Stimulated activated CD4-positive, alpha-beta T cell treated with anti-CD3 and anti-CD28 coated beads, Interleukin-4, amount 100 ng/mL, for 24 hours (primary cell): Measurements from ENCODE around the gene ALK.

Experiments used
- DNase-seq: peaks from one replicate; pipeline ENCODE4 v3.0.0-alpha.2; 2020

ALK gene

DNA sequence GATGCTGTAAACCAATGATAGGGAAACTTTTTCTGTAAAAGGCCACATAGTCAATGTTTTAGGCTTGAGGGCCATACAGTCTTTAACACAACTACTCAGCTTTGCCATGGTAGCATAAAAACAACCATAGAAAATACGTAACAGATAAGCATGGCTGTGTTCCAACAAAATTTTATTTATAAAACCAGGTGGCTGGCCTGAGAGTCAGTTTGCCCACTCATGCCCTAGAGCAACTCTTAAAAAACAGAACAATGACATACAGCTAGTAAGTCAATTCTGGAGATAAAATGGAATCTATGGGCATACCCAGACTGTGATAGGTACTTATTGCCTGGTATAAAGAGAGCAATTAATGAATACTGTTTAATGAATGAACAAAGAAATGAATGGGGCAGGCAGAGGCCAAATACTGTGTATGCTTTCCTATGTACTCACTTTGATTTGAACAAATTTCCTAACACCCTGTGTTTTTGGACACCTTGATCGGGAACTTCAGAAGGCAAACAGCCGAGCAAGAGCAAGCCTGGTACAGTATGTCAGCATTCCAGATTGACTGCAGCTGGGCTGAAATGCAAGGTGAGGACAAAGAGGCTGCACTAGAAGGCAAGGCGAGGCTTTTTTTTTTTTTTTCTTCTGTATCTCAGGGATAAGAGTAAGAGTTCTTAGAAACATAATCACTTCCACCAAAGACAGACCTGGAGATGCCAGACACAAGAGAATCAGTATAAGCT lies 490.8 kb downstream of the ALK start:
- no peak for DNase-seq

DNA sequence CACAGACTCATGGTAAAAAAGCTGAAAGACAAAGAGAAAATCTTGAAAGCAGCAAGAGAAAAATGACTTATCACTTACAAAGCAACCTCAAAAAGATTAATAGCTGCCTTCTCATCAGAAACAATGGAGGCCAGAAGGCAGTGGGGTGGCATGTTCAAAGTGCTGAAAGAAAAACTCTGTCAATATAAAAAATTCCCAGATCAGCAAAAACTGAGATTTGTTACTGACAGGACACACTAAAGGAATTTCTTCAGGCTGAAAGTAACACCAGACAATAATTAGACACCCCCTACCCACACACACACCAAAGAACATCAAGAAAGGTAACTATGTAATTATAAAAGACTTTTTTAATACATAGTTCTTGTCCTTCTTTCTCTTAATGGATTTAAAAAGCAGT lies 495.0 kb downstream of the ALK start:
- no peak for DNase-seq

DNA sequence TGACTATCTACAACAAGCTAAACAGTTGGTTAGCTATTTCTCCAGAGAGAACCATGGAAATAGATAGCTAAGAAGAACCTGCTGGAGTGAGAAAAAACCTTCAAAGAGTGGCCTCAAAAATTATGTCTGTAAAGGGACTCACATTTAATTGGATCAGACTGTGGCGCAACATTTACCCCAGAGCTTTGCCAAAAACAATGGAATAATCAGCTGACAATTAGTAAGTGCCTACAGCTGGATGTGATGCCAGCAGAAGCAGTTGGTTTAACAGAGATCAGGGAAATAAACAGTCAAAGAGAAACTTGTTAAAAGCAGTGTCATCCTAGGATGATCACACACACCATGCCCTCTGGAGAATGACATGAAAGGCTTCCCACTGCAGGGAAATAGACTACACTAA lies 495.5 kb downstream of the ALK start:
- DNase-seq, result no peak

DNA sequence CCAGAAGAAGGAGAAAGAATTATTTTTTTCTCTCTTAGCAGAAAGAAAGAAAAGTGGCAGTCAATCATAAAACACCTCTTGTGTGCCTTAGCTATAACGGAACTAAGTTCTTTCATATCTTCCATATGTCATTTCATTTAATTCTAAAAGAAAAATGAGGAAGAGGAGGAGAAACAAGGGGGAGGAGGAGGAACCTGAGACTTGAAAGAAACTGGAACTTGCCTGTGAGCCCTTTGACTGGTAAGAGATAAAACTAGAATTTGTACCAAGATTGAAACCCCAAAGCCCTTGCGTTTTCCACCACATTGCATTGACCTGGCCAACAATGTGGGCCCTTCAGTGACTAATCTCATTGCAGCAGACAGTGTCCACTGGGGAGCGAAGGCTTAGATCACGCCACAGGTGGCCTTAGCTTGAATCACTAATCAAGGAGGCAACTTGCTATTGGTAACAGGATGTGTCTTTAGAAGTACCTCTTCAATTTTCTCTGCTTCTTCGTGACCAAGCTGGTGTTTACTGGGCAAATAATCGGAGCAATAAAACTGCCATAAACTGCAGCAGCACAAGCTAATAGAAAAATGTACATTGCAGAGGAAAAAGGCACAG lies 498.2 kb downstream of the ALK start:
- DNase-seq, result no peak

DNA sequence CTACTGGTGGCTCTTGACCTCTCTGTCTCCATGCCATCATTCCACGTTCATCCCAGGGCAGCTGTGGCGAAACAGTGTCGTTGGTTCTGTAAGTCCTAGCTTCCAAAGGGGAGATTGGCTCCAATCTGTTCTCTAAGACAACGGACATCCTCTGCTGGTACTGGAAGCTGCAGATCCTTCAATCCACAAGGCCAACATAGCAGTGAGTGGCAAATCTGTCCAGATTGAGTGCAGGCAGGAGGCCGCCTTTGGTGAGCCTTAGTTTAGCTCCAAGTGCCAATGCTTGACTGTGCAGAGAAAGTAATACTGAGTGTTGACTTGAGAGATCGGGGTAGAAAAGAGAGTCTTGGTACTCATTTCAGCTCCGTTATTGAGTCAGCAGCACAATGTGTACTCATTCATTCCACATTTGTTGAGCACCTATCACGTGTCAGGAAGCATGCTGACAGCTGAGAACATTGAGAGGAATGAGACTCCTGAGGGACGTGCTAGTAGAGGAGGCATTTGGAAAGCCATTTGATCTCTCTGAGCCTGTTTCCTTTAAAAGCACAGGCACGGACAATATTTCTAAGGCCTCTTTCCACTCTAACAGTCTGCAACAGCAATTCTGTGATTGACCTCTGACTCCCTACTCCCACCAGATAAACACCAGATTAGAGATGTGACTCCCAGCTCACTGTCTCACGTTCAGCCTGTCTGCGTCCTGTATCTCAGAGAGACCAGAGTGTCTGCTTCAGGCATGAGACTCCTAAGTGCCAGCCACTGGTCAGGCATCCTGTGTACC lies 500.2 kb downstream of the ALK start:
- no peak for DNase-seq

DNA sequence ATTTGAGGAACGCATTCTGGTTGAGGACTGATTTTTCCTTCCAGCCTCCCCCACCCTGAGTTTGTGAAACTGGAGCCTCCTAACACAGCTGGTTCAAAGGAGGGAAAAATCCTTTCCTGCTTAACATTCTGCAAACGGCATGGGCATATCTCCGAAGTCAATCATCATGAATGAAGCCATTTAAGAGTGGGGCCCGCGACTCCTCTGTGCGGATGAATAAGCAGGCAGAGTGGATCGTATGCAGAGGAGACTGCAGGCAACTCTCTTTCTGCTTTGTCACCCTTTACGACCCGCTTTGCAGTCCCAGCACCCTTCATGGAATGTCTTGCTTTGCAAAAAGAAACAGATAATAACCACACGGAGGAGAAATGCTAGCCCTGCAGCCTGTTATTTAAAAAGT lies 500.9 kb downstream of the ALK start:
- no peak for DNase-seq

DNA sequence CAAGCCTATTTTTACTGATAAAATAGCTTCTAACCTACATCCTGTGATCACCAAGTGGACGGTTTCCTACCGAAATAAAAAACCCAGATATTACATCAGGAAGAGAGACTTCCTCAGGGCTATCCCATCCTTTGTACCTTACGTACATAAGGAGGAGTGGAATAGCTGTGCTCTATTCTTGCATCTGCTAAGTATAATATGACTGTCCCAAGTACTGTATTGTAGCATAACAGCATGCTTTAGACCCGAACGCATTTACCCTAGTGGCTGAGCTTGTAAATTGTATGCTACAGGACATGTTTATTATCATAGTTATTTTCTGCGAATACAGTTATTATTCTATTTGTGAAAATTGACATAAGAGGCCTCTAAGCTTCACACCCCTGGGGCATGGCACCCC lies 503.8 kb downstream of the ALK start:
- DNase-seq, result no peak

DNA sequence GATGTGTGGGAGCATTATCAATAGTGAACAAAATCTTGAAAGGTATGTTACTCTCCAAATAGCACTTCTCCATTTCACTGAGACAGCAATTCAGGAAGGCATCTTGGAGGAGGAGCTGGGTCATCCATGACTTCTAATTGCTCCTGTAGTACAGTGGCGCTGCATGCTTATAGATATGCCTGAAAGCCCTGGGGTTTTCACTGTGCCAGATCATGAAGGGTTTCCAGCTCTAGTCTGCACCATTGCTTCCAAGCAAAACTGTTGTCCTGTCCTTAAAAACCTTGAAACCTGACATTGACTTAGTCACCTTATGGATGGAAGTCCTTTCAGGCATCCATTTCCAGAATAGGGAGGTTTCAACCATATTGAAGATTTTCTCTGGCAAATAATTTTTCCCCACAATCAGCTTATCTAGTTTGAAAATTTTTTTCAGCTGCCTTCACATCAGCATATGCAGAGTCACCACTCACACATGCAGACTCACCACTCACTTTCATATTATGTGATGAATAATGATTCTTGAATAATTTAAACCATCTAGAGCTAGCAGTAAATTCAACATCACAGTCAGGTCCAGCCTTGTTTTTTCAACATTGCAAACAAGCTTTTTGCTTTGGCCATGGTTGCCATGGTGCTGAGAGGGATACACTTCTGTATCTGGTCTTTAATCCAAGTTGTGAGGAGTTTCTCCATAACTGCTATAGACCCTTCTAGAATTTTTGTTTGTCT lies 509.0 kb downstream of the ALK start:
- no peak for DNase-seq

DNA sequence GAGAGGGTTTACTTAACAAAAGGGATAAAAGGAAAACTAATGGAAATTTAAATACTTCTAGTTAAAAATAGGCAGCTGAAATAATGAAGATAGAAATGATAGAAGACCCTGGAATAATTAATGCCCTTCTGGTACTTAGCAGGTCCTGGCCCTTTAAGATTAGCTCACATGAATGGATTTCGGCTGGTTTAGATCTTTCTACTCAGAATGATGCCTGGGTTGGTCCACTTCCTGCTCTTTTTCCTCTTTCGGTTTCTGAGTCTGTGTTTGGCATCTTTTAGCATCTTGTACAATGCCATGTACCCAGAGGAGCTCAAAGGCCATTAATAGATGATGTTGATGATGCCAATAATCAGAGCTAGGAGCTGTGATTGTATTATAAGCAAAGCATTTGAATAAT lies 515.7 kb downstream of the ALK start:
- DNase-seq, result no peak

DNA sequence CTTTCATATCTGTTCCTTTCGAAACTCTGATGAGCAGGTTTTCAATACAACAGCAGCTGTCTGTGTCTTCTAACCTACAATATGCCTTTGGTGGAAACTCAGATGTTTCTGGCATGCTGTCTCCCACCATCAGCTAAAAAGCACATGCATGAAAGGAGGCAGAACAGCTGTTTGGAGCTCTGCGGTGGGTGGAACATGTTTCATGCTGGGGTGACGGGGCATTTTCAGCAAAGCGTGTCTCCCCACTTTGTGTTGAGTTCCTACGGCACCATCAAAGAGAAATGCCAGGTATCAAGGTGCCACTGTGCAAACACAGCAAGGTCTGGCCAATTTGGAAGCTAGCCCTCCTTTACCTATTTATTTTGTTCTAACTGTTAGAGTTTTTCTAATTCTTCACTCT lies 516.1 kb downstream of the ALK start:
- no peak for DNase-seq

DNA sequence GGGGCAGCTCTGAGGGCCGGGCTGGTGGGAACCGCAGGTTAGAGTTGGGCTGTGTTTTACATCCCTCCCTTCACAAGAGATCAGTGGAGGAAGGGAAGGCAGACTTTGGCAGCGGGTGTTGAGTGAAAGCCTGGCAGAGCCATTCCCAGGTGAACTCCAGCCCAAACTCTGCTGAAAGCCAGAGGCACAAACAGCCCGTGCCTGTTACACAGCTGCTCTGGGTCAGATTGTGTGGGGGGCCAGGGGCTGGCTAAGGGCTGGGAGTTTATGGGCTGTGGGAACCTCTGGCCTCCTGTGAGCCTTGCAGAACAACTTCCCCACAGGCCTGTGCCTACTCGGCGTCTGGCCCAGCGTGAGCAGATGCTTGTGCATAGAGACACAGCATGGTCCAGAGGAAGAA lies 519.4 kb downstream of the ALK start:
- DNase-seq, result no peak

DNA sequence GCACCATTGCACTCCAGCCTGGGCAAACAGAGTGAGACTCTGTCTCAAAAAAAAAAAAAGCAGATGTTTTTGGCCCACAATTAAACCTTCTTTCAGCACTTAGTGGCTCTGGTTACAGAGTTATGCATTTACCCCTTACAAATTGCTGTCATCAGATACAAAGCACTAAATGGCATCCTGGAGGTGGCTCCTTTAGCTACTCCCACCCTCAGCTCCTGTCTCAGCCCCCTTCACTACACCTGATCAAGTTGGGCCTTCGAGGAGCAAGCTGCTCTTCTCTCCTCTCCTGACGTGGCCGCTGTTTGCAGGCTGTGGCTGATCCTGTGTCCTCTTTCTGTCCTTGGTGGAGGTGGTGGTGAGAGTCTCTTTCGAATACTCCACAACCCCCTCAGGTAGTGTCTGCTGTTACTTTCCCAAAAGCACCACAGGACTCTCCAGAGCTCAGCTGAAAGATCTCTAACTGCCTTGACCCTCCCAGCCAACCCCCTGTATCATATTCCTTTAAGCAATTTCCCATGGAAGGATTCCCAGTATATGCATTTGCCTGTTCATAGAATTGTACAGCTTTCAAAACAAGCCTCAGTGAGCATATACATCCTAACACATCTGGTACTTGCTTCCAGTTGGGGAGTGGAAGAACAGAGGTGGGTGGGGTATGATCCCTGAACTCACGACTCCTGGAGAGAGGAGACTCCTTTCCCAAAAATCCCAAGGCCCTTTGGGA lies 520.3 kb downstream of the ALK start:
- DNase-seq, result no peak

DNA sequence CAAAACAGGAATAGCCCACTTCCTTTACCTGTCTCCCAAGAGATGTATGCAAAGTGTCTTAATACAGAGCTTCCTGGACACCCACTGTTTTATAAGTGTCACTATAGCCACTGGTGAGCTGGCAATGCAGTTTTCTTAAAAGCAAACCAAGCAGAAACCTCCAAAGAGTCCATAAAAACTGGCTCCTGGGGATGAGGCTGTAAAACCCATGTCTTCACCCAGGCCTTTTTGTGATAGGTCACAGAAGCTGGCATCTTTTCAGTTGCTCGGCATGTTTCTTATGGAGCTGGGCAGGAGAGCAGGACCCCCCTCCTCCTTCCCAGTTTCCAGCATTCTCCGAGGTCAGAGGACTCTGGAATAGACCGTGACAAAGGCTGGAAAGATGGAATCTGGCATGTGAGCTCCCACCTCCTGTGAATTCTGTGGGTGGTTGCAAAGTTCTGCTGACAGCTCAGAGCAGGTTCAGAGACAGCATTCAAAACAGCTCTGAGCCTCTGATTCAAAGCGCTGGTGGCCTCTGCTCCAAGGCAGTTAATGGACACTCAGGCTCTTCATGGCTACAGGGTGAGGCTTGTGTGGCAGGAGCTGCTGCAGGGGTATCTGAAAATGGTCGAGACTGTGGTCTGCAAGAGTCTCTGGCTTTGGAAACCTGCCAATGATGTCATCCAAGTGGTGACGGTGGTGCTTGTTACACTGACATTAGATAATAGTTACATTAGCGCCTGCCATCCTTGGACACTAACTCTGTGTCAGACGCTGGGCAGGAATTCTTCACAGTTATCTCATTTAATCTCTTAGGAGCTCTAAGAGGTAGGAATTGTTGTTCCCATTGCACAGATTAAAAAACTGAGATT lies 522.8 kb downstream of the ALK start:
- DNase-seq, result no peak

DNA sequence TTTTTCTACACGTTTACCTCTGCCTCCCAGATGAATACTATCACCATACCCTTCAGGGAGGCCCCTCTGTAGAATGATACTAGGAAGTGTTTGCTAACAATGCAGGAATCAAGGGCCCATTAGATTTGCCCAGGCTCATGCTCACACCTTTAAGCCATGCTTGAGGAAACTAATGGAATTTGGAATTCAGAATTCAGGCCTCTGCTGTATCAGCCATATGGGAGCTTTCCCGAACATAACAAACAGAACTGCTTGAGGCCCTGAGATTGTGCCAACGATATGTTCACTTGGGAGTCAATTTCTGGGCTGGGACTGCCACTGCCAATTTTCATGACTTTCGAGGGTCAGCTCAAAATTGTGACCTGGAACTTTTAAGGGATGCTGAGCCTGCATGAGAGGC lies 523.7 kb downstream of the ALK start:
- DNase-seq, result no peak

DNA sequence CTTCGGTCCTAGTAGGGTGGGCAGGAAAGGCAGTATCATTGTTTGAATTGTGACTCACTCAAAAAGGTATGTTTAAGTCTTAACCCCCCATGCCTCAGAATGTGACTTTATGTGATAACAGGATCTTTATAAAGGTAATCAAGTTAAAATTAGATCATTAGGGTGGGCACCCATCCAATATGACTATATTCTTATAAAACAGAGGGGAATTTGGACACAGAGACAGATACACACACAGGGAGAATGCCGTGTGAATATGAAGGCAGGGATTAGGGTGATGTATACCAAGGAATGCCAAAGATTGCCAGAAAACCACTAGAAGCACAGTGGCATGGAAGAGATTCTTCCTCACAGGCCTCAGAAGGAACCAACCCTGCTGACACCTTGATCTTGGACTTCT lies 524.3 kb downstream of the ALK start:
- DNase-seq, result no peak

DNA sequence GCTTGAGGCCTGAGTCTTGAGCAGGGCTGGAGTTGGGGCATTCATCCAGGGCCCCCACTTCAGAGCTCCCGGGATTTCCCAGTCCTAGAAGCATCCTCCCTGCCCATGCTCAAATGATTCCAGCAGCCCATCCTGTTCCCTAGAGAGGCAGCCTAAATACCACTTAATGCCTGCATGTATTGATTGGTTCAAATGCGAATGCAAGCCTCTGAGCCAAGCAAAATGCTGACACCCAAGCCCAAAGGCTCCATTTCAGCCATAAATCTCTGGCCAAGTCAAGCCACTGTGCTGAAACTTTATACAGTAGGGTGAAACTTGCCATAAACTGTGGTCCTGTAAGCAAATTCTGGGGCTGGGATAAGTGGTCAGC lies 526.4 kb downstream of the ALK start:
- no peak for DNase-seq

DNA sequence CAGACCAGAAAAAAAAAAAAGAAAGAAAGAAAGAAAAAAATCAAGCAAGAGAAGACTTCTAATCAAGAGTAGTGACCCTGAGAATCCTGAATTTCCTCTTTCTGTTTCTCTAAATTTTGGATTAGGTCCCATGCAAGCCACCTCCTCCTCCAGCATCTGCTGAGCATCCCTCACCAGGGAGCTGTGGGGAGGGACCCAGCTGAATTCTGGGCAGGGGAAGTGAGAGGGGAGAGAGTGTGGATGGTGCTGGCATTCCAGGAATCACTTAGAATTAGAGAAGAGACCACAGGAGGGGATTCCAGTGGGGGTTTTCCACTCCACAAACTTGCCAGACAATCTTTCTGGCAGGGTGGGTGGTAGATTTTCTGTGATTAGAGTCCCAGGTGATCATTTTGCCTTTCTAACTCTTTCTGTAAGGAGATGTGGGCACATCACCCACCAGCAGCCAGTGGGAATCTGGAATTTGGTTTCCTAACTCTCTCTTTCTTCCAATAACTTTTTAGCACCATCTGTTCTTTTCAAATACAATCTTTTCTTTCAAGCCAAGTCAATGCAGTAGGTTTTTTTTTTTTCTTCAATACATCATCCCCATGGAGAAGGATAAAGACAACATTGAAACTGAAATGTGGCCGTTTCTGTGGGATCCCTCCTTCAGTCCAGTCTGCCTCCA lies 526.9 kb downstream of the ALK start:
- no peak for DNase-seq

DNA sequence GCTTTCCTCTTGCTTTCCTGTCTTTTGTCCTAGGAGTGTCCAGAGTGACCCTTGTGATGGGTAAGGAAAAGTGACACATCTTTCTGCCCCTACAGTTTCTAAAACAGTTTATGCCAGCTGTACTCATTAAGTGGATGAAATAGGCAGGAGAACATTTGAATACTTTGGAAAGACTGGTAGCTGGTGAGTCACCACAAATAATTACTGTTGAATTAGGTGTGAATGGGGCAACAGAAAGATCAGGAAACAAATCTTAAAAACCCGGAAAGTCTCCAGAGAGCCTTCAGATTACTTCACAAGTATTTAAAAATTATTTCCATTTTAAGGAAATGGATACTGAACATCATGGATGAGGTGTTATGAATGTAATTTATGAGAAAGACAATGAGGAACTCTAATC lies 527.7 kb downstream of the ALK start:
- DNase-seq, result no peak

DNA sequence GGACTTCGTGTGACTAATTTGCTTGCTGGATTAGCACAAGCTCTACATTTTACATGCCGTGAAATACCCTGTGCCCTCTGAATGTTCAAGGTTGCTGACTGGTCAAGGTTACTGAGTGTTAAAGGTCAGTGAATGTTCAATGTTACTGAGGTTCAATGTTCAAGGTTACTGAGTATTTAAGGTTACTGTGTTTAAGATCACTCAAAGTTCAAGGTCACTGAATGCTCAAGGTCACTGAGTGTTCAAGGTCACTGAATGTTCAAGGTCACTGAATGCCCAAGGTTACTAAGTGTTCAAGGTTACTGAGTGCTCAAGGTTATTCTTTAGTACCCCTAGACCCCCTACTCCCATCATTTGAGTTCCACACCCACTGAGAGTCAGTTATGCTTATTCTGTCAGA lies 528.6 kb downstream of the ALK start:
- no peak for DNase-seq

DNA sequence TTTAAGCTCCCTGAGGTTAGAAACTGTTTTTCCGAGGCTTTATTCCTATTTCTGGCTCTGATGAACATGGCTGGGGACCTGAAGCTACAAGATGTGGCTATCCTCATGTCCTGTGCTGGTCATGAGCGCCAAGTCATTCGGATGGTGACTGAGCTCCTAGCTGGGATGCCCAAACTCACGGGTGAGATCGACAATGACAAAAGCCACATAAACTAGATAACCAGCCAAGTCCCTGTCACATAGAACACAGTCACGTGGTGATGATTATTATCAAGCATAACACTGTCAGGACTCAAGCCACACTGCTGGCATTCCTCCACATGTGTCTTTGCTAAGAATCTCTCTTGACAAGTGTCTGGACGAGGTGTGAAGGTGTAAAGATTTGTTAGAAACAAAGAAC lies 531.2 kb downstream of the ALK start:
- DNase-seq, result no peak

DNA sequence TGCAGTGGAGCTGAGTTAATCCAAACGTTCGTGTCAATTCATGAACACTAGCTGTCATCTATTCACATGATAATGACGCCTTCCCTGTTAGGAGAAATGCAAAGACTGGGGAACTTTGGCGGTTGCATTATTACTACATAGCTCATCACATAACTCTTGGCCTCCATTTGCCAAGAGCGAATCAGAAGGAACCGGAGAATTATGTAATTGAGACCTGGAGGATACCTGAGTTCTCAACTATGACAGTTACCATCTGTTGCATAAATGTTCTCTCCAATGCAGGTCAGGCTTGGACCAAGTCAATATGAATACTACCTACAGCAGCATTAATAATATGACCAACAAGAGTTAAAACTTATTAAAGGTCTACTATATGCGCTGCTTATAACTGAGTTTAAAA lies 531.7 kb downstream of the ALK start:
- DNase-seq, result no peak
